Mesodermal cell (in vitro differentiated cells): Measurements from ENCODE around the gene GAA.

Source experiments
- H3K27ac ChIP-seq: 2 replicates; pipeline ENCODE4 v1.7.0; 2013; ENCODE audit warnings: mild to moderate bottlenecking, low read depth, low read length, moderate library complexity; ENCODE audit not compliant: severe bottlenecking
- H3K36me3 ChIP-seq: 2 replicates; pipeline ENCODE4 v1.7.1; 2013; ENCODE audit warnings: mild to moderate bottlenecking, low read length, moderate library complexity; ENCODE audit not compliant: control insufficient read depth, insufficient read depth
- H3K4me1 ChIP-seq: one replicate; pipeline ENCODE4 v1.7.1; 2013; ENCODE audit warnings: mild to moderate bottlenecking, low read length; ENCODE audit not compliant: insufficient read depth, control insufficient read depth, poor library complexity, severe bottlenecking
- H3K4me3 ChIP-seq: 2 replicates; pipeline ENCODE4 v1.7.0; 2013; ENCODE audit warnings: low read length, control low read depth, mild to moderate bottlenecking; ENCODE audit not compliant: insufficient read depth, poor library complexity, severe bottlenecking; ENCODE audit errors: extremely low read depth
- H3K9me3 ChIP-seq: 2 replicates; pipeline ENCODE4 v1.7.1; 2013; ENCODE audit warnings: mild to moderate bottlenecking, low read length, moderate library complexity; ENCODE audit not compliant: control insufficient read depth
- WGBS, 2 experiments: methylation state at CpG; one replicate each; pipeline ENCODE4 v1.1.5; 2013; ENCODE audit warnings: missing lambda C conversion rate in 2 of 2; ENCODE audit not compliant: insufficient coverage in 2 of 2; 5-methylcytosine and 5-hydroxymethylcytosine counted together

GAA gene

GRCh38 chr17:80119839-80120238, 18.5 kb downstream of the GAA start:
- H3K4me3 ChIP-seq: no peak overlapping the region
- H3K4me1 ChIP-seq: peaks cover 7% of the 10 kb centered on the region
- WGBS, 2 experiments: 91 to 94% methylated on average over 7 to 8 of the region's 9 CpGs
- no peak overlapping the region for H3K27ac ChIP-seq
- H3K9me3 ChIP-seq: peaks cover 6% of the 10 kb centered on the region
- H3K36me3 ChIP-seq: no peaks in the 10 kb centered on the region

- Histone ChIP-seq H3K4me3 (no peak overlapping the region), H3K9me3 (no peaks in the 10 kb centered on the region), H3K36me3 (no peaks in the 10 kb centered on the region), H3K4me1 (peaks cover 5% of the 10 kb centered on the region), H3K27ac (no peak overlapping the region)
- WGBS, 2 experiments: 97 to 100% methylated on average over 15 to 16 of the region's 17 CpGs
Observed at GRCh38 chr17:80122026-80122575, 20.7 kb downstream of the GAA start.

DNA sequence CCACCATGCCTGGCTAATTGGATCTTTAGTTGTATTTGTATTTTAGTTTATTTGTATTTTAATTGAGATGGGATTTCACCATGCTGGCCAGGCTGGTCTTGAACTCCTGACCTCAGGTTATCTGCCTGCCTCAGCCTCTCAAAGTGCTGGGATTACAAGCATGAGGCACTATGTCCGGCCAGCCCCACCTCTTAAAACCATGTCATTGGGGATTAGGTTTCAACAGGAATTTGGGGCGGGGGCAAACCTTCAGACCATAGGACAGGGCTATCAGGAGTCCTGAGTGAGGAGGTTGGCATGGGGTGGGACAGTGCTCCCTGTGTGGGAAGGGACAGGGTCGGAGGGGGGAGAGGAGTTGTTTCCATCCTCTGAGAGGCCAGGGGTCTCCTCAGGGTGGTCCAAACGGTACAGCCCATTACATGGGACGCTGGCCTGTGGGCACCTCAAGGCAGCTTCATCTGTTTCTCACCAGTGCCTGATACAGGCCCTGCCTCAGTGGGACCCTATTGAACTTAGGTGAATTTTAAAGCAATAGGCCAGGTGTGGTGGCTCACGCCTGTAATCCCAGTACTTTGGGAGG, 21.6 kb downstream of the GAA start:
- 85 to 92% methylated on average over 3 to 5 of the region's 6 CpGs for WGBS, 2 experiments
- peaks cover 5% of the 10 kb centered on the region for H3K4me1 ChIP-seq
- no peaks in the 10 kb centered on the region for H3K9me3 ChIP-seq
- no peak overlapping the region for H3K4me3 ChIP-seq
- H3K36me3 ChIP-seq: no peaks in the 10 kb centered on the region
- H3K27ac ChIP-seq: no peak overlapping the region

- WGBS, 2 experiments: 80 to 86% methylated on average over 13 to 15 of the region's 15 CpGs
- no peak overlapping the region for H3K4me3 ChIP-seq
Observed at GRCh38 chr17:80123791-80124190, 22.4 kb downstream of the GAA start.

DNA sequence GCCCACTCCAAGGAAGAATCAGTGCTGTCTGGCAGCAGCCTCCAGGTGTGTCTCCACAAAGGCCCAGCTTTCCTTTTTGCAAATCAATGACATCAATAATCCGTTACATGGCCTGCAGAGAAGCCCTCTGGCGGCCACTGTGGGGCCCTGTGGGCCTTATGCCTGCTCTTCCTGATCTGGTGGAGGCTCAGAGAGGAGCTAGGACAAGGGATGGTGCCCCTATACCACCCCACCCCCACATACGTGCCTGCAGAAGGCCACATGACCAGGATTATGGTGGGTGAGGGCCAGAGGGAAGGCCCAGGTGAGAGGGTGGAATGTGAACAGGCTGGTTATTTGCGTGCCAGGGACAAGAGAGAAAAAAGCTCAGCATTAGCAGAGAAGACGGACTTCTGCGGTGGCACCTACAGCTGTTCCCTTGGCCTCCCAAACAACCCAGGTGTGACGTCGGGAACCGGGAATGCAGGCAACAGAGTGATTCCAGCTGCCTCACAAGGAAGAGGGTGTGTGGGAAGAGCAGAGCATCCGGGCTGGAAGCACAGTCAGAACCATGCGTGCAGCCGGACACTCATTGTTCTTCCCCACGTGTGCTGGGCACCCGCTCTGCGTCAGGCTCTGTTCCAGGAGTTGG, 23.1 kb downstream of the GAA start:
- H3K27ac ChIP-seq: no peak overlapping the region
- no peaks in the 10 kb centered on the region for H3K9me3 ChIP-seq
- 70 to 83% methylated on average over 11 to 12 of the region's 15 CpGs for WGBS, 2 experiments
- peaks cover 5% of the 10 kb centered on the region for H3K4me1 ChIP-seq
- H3K36me3 ChIP-seq: no peaks in the 10 kb centered on the region
- H3K4me3 ChIP-seq: no peak overlapping the region

More at GRCh38 chr17:80123791-80124190, 22.4 kb downstream of the GAA start:
- Histone ChIP-seq H3K4me1 (peaks cover 5% of the 10 kb centered on the region), H3K9me3 (no peaks in the 10 kb centered on the region), H3K27ac (no peak overlapping the region), H3K36me3 (no peaks in the 10 kb centered on the region)

GRCh38 chr17:80125656-80126448, 24.5 kb downstream of the GAA start:
- peaks cover 5% of the 10 kb centered on the region for H3K4me1 ChIP-seq
- no peaks in the 10 kb centered on the region for H3K9me3 ChIP-seq
- no peak overlapping the region for H3K4me3 ChIP-seq
- WGBS, 2 experiments: 91 to 95% methylated on average over 12 to 13 of the region's 14 CpGs
- no peaks in the 10 kb centered on the region for H3K36me3 ChIP-seq
- no peak overlapping the region for H3K27ac ChIP-seq

DNA sequence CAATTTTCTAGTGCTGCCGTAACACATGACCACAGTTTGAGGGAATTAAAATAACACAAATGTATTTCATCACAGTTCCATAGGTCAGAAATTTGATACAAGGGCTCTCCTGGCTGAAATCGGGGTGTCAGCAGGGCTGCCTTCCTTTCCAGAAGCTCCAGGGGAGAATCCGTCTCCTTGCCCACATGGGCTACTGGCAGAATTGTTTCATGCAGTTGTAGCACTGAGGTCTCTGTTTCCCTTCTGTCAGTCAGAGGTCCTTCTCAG, 25.0 kb downstream of the GAA start:
- Histone ChIP-seq H3K4me3 (no peak overlapping the region), H3K9me3 (no peaks in the 10 kb centered on the region), H3K4me1 (peaks cover 5% of the 10 kb centered on the region), H3K27ac (no peak overlapping the region), H3K36me3 (no peaks in the 10 kb centered on the region)
- WGBS, 2 experiments: 88 to 89% methylated on average over 2 of the region's 3 CpGs

DNA sequence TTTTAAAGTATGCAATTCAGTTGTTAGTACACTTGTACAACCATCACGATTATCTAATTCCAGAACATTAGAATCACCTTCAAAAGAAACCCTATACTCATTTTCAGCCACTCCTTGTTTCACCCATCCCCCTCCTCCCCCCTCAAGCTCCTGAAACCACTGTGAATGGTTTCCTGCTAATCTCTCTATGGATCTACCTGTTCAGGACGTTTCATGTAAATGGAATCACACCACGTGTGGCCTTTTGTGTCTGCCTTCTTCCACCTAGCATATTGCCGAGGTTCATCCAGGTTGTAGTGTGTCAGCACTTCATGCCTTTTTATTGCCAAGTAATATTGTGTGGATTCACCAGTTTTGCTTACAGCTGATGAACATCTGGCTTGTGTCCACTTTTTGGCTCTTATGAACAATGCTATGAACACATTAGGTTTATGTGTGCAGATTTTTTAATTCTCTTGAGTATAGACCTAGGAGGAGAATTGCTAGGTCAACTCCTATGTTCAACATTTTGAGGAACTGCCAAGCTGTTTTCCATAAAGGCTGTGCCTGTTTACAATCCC, 27.7 kb downstream of the GAA start:
- Histone ChIP-seq H3K4me1 (peaks cover 4% of the 10 kb centered on the region), H3K36me3 (peaks cover 15% of the 10 kb centered on the region), H3K27ac (no peak overlapping the region), H3K9me3 (no peaks in the 10 kb centered on the region), H3K4me3 (no peak overlapping the region)
- WGBS, 2 experiments: 42 to 86% methylated on average over 3 to 4 of the region's 4 CpGs

GRCh38 chr17:80130992-80131391, 29.6 kb downstream of the GAA start:
- Histone ChIP-seq H3K4me3 (no peak overlapping the region), H3K36me3 (peaks cover 32% of the 10 kb centered on the region), H3K27ac (no peak overlapping the region), H3K4me1 (no peaks in the 10 kb centered on the region), H3K9me3 (no peaks in the 10 kb centered on the region)
- WGBS, 2 experiments: 95 to 97% methylated on average over 2 of the region's 3 CpGs

DNA sequence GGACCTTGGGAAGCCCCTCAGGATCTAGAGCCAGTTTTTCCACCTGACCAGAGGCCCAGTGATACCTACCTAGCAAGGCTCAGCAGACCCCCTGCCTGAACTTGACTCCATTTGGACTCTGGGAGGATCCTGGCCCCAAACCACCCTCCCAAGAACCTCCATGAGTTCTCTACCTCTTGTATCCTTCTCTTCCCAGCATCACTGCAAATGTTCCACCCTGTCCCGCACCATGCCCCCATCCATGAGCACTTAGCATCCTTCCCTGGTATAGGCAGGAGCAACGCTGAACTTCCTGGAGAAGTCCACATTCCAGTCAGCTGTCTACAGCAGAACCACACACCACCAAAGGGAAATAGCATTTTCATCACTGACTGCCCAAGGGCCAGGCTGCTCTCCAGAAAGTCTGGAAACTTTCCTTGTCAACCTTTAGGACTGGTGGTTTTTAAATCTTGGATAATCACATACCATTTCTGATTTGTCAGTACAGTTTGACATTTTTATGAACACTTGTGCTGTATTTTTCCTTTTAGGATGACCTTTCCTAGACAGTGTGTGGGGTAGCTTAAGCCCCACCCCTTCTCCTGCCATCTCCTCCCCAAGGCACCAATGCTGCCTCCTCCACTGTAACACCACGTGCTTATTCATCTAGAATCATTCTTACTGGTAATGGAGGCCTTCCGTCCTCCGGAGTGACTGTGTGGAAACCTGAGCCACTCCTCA, 31.7 kb downstream of the GAA start:
- Histone ChIP-seq H3K36me3 (peaks cover 52% of the 10 kb centered on the region), H3K4me1 (no peaks in the 10 kb centered on the region), H3K9me3 (no peaks in the 10 kb centered on the region), H3K27ac (no peak overlapping the region), H3K4me3 (no peak overlapping the region)
- WGBS, 2 experiments: 95 to 100% methylated on average over 5 of the region's 5 CpGs
